NOMO-1 treated with DMSO at 0.1 percent for 48 hours (cell line): ENCODE measurements around the gene RELT.

Experiments used
- DNase-seq: peaks from one replicate; lab custom pipeline; 2025; ENCODE audit not compliant: unreplicated experiment; lab: John Stamatoyannopoulos, UW

Gene RELT

DNA sequence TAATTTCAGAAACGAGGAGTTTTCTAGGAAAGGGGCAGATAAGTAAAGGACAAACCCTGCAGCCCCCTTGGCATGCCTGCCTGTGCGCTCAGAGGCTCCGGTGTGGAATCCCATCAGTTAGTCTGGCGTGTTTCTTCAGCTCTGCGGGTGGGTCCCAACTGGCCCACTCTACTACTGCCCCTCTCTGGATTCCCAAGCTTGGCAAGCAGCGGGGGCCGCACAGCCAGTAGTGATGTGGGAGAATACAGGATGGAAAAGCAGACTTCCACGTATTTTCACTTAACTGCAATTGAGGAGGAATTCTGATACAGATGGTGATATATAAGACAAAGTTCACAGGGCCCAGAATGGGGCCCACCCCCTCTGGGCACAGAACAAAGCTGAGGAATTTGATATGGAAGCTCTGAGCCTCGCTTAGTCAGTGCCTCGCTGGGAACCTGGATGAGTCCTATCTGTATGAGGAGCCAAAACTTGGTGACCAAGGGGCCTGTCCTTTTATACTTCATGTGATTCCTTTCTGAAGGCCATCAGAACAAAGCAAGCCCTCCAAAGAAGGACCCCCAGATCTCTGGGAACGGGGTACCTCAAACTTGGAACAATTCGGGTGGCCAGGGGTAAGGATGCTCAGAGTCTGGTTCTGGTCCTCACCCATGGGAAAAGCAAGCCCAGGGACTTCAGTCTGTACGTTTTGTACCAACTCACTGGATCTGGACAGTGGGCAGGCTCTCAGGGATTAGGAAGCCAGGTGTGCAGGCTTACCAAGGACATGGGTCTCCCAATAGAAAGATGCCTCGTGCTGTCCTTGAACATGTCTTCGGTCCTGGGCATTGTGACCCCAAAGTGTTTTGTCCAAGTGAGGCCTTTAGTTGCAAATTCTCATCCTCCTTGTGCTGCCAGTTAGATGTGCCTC is 26.0 kb downstream of the RELT start:
- no peak for DNase-seq

- peak; percentile 41 for DNase-seq
Measured at GRCh38 chr11:73402834-73403185, 26.6 kb downstream of the RELT start.

DNA sequence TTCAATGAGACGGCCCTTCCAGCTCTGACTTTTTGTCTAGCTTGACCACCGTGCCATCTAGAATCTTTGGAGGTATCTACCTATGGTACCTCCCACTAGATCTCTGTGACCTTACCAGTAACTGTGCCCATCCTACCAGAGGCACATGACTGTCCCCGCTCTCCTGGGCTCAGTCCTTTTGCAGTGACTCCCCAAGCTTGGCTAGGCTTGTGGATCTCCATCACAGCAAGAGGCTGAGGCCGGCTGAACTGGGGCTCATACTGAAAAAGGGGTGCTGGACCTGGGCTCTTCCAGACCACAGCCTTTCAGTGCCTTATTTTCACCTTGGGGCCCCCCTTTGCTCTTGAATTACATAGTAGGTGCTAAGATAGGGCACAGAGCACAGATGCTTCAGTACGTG is 27.3 kb downstream of the RELT start:
- no peak for DNase-seq

GRCh38 chr11:73404048-73404447 is 27.8 kb downstream of the RELT start:
- DNase-seq, result peak; percentile 63

- DNase-seq, result no peak
Measured at GRCh38 chr11:73404506-73405145, 28.4 kb downstream of the RELT start.

- no peak for DNase-seq
Measured at GRCh38 chr11:73405146-73405510, 28.9 kb downstream of the RELT start.

DNA sequence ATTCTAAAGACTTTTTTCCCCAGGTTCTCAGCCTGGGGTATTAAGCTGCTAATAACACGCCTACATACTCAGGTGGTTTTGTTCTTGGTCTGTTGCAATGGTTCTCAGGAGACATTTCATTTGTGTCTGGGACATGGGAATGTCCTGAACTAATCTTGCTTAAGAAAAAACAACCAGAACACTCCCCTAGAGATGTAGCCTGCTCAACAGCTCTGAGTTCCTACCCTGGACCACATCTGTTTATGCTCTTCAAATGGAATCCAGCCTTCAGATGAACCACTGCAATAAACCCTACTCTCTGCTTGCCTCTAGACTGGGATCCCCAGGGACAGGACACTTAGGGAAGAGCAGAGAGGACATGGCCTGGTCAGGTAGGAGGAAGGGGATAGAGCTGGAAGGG is 29.9 kb downstream of the RELT start:
- DNase-seq, result no peak

DNA sequence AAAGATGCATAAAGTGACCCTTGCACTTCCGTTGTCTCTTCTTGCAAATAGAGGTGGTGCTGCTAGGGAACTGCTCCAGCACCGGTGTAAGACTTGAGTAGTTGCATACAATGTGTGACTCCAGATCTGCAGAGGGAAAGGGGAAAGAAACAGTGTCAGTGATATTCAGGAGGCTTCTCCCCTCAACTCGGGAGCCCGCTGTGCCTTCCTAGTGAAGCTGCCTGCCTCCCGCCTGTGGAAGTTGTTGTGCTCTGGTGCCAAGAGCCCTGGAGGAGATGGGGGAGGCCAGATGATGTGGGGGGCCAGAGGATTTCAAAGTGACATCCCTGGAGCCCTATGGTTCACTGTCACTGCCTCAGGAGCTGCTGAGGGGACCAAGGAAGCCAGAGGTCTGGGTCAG is 30.4 kb downstream of the RELT start:
- DNase-seq, result no peak

- no peak for DNase-seq
Measured at GRCh38 chr11:73409431-73409830, 33.2 kb downstream of the RELT start.

- no peak for DNase-seq
Measured at GRCh38 chr11:73410627-73411026, 34.4 kb downstream of the RELT start.

GRCh38 chr11:73411031-73411430 is 34.8 kb downstream of the RELT start:
- DNase-seq, result no peak

DNA sequence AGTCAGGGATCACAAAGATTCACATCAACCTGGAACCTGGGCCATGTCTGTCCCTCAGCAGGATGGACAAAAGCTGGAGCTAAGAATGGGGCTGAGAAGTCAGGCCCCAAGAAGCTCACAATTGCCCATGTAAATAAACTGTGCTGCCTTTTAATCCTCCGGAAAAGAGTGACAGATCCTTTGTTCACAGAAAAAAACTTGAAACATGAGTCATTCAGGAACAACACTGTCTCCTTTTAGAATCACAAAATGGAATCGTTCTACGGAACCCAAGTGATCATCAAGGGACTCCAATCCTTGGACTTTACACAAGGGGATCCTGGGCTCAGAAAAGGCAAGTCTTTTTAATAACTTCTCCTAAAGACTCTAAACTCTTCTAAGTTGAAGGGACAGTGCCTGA is 36.1 kb downstream of the RELT start:
- no peak for DNase-seq

DNA sequence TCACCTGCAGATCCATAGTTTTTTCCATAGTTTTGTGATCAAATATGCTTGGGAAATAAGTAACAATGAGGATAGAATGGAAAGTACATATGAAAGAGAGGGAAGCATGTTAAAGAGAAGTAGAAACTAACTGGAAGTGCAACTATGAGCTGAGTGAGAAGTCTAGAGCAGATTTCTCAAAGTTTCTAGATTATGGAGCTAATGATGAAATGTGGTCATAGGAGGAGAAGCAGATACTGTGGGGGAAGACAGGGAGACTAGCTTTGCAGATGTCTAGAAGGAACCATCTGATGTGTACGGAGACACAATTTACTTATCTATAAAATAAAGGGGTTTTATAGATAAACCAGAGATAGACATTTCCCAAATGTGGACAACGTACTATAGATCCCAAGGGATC is 37.1 kb downstream of the RELT start:
- peak; percentile 58 for DNase-seq

- DNase-seq, result peak; percentile 78
Measured at GRCh38 chr11:73414977-73415651, 38.9 kb downstream of the RELT start.

GRCh38 chr11:73415854-73416615 is 39.8 kb downstream of the RELT start:
- no peak for DNase-seq

- no peak for DNase-seq
Measured at GRCh38 chr11:73416786-73417185, 40.6 kb downstream of the RELT start.

GRCh38 chr11:73420136-73420535 is 43.9 kb downstream of the RELT start:
- no peak for DNase-seq

GRCh38 chr11:73422886-73423285 is 46.7 kb downstream of the RELT start:
- peak; percentile 16 for DNase-seq

GRCh38 chr11:73423506-73423905 is 47.3 kb downstream of the RELT start:
- DNase-seq, result no peak

DNA sequence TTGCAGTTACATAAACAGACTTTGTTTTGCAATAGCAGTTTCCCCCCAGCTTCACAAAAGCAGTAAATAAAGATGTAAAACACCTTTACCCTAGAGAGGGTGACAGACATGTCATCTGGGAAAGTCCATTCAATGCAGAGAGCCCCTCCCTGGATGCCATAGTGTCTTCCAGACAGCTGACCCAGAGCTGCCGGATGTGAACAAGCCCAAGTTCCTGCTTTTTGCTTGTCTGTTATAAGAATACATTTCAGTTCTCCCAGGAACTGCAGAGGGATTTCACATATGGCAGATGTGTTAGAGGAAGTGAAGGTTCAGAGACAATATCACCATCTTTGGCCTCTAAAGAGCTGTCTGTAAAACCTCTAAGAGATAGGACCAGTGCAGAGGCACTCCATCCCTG is 48.9 kb downstream of the RELT start:
- DNase-seq, result peak; percentile 71

DNA sequence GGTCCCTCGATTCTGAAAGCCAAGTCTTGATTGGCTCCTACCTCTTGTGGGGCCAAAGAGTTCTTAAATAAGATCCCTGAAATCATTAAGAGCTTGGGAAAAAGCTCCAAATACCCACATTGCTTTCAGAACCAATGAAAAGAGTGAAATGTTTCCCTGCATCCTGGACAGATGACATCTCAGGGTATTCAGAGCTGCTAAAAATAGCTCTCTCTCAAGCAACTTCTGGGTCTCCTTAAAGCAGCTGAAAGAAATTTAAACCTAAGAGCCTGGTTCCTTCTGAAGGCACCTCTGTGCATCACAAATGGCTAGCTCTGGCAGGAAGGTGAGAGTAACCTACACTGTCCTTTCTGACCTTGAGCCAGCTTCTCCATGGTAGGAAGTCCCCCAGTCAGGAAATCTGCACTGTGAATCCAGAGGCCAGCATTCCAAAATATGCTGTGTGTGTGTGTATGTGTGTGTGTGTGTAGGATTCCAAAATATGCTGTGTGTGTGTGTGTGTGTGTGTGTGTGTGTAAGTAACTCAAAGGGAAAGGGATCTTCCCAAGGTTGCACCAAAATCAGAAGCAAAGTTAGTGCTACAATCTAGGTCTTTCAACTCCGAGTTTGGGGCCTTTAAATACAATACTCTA is 50.1 kb downstream of the RELT start:
- DNase-seq, result no peak
